ENCODE measurements around the gene CADM4. TPM values are rescaled to one million over a fixed set of nuclear protein-coding genes. Genes with fewer than 3 reads are reported as not detected.

Gene CADM4
- total RNA-seq, 1 donor from 2014 or later = 71.6 TPM

- no peak for TF ChIP-seq CTCF (IDR thresholded peaks at IDR 0.05; ENCODE audit: unreplicated experiment)
- Mint-ChIP-seq H3K36me3 (ENCODE audit: insufficient read depth) (peaks cover 20% of the 10 kb centered on the region), H3K27me3 (no peaks in the 10 kb centered on the region), H3K27ac (no peak overlapping the region), H3K4me1 (ENCODE audit: low read depth) (no peaks in the 10 kb centered on the region), H3K4me3 (ENCODE audit: low read depth) (no peak overlapping the region), H3K9me3 (ENCODE audit: low read depth) (no peaks in the 10 kb centered on the region)
- DNase-seq (ENCODE audit: low spot score, unreplicated experiment) = no peak
Measured at GRCh38 chr19:43612374-43612773, 27.3 kb downstream of the CADM4 start.

DNA sequence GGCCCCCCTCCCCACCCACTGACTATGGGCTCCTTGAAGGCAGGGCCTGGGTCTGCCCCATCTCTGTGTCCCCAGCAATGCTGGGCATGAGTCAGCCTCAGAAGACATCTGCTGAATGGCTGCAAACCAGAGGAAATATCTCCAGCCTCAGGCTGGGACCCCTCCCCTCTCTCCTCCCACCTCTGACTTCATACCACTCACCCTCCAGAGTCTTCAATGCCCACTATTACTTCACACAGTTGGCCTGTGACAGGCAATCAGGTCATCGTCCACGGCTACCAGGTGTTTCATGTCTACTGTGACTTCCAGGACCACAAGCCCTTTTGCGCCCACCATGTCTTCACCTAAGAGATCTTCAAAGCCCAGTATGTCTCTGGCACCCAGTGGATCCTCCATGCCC is 27.9 kb downstream of the CADM4 start, which contains the start of gene SRRM5:
SRRM5 (plus strand) TSS at position 301 of the 400 bp plus-strand sequence; CDS start at position 335, 34 bp downstream.
- Mint-ChIP-seq H3K4me3 (ENCODE audit: low read depth) (no peak within 1 kb of the TSS), H3K27ac (peak within 1 kb of the TSS; percentile 90)
- no peak for DNase-seq (ENCODE audit: low spot score, unreplicated experiment)

DNA sequence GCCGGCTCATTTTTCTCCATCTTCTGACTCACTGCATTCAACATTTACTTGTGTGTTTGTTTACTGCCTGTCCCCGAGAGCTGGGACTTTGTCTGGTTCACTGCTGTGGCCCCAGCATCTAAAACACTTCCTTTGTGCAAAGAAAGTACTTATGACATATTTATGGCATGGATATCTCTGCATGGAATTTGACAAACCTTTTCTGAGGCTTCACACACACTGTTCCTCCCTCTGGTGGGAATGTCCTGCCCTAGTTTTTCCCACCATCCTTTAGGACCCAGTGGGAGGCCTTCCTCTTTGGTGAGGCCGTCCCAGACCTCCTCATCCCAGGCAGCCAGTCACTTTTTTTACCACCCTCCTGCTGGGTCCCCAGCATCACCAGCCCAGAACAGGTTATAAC is 29.2 kb downstream of the CADM4 start:
- no peaks in the 10 kb centered on the region for H3K9me3 Mint-ChIP-seq (ENCODE audit: low read depth)
- H3K4me3 Mint-ChIP-seq (ENCODE audit: low read depth) = no peak overlapping the region
- H3K36me3 Mint-ChIP-seq (ENCODE audit: insufficient read depth) = peaks cover 24% of the 10 kb centered on the region
- TF ChIP-seq CTCF (IDR thresholded peaks at IDR 0.05; ENCODE audit: unreplicated experiment) = no peak
- H3K4me1 Mint-ChIP-seq (ENCODE audit: low read depth) = no peaks in the 10 kb centered on the region
- peak overlapping the region; percentile 90 for H3K27ac Mint-ChIP-seq
- no peak for DNase-seq (ENCODE audit: low spot score, unreplicated experiment)
- no peaks in the 10 kb centered on the region for H3K27me3 Mint-ChIP-seq

More for the DNA sequence above, 27.9 kb downstream of the CADM4 start, which contains the start of gene SRRM5:
- no peak for TF ChIP-seq CTCF (IDR thresholded peaks at IDR 0.05; ENCODE audit: unreplicated experiment)
- Mint-ChIP-seq H3K9me3 (ENCODE audit: low read depth) (no peaks in the 10 kb centered on the region), H3K27me3 (no peaks in the 10 kb centered on the region), H3K36me3 (ENCODE audit: insufficient read depth) (peaks cover 23% of the 10 kb centered on the region), H3K4me1 (ENCODE audit: low read depth) (no peaks in the 10 kb centered on the region)

- Mint-ChIP-seq H3K27me3 (no peaks in the 10 kb centered on the region), H3K27ac (no peak overlapping the region), H3K36me3 (ENCODE audit: insufficient read depth) (peaks cover 25% of the 10 kb centered on the region), H3K9me3 (ENCODE audit: low read depth) (no peaks in the 10 kb centered on the region), H3K4me1 (ENCODE audit: low read depth) (no peaks in the 10 kb centered on the region), H3K4me3 (ENCODE audit: low read depth) (no peak overlapping the region)
- DNase-seq (ENCODE audit: low spot score, unreplicated experiment) = no peak
- no peak for TF ChIP-seq CTCF (IDR thresholded peaks at IDR 0.05; ENCODE audit: unreplicated experiment)
Measured at GRCh38 chr19:43609872-43610271, 29.8 kb downstream of the CADM4 start.

DNA sequence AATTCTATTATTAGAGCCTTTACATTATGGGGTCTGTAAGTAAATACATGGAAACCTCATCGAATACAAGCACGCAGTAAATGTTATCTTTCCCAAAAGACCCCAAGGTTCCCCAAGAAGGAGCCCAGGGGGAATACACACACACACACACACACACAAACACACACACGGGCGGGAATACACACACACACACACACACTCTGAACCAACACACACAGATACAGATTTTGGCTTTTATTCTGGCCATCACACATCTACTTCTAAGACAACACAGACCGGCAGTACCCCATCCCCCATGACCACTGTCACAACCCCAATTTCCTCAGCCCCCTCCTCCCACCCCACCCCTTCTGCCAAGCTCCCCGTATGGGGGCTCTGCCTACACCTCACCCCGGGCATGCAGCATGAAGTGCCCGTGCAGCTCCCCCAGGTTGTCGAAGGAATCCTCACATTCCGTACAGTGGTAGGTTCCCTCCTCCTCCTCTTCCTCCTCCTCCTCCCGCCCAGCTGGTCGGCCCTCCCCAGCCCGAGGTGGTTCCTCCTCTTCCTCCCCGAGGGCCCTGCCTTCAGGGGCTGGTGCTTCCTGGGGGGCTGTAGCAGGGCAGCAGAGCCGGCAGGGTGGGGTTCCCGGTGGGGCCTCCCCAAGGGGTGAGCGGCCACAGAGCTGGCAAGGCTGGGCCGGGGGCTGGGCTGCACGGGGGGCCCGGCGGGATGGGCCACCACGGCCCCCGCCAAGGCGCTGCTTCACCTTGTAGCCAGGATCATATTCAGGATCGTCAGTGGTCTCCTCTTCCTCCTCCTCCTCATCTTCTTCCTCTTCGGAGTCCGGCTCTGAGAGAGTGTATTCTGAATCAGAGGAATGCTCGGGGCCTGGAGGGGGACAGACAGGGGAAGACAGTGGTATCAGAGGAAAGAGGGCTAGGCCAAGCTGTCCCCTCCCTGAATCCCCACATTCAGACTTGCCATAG is 32.1 kb downstream of the CADM4 start:
- DNase-seq (ENCODE audit: low spot score, unreplicated experiment) = no peak
- Mint-ChIP-seq H3K4me3 (ENCODE audit: low read depth) (no peak overlapping the region), H3K36me3 (ENCODE audit: insufficient read depth) (peaks cover 17% of the 10 kb centered on the region), H3K9me3 (ENCODE audit: low read depth) (no peaks in the 10 kb centered on the region), H3K4me1 (ENCODE audit: low read depth) (no peaks in the 10 kb centered on the region), H3K27me3 (no peaks in the 10 kb centered on the region), H3K27ac (no peak overlapping the region)
- TF ChIP-seq CTCF (IDR thresholded peaks at IDR 0.05; ENCODE audit: unreplicated experiment) = no peak

Measured in progenitor cell of endocrine pancreas (in vitro differentiated cells).